GM12878 (cell line): ENCODE results near the gene TUBA1B. TPM values are rescaled to one million over a fixed set of nuclear protein-coding genes. Genes with fewer than 3 reads are reported as not detected.

Source experiments
- ATAC-seq: fragments of 200-7000 bp; cut with Tn5 transposase; 3 replicates; pipeline ENCODE4 v1.9.1; 2020; ENCODE audit warnings: mild to moderate bottlenecking, moderate library complexity
- BruUV-seq: library from RNA; stranded (reverse); fragments of 400-500 nt; replicated peaks from 2 replicates; lab custom pipeline; 2021; lab: Mats Ljungman, UMichigan
- CTCF ChIA-PET: fragments of 300-600 bp; sonication (Branson Sonifier 250); formaldehyde crosslinking; extraction: SDS; loops from one replicate; lab custom pipeline; 2021; ENCODE audit warnings: inconsistent platforms; lab: Yijun Ruan, JAX
- POLR2A ChIA-PET: fragments of 350-600 bp; formaldehyde crosslinking; extraction: SDS; loops from one replicate; lab custom pipeline; 2021; ENCODE audit warnings: inconsistent platforms; lab: Charles Lee
- RAD21 ChIA-PET: fragments of 300-600 bp; sonication (Branson Sonifier 250); formaldehyde crosslinking; loops from one replicate; lab custom pipeline; 2023; ENCODE audit warnings: antibody characterized with exemption; ENCODE audit not compliant: unreplicated experiment; lab: Charles Lee
- SMC1A ChIA-PET: fragments of 300-600 bp; sonication (Branson Sonifier 250); formaldehyde crosslinking; loops from one replicate; lab custom pipeline; 2023; ENCODE audit not compliant: unreplicated experiment, uncharacterized antibody; lab: Charles Lee
- DNase-seq: peaks from one replicate; pipeline ENCODE4 v3.0.0-alpha.2; 2011; ENCODE audit warnings: low read depth, low spot score
- FAIRE-seq: peaks from 3 replicates; lab custom pipeline; 2011; peaks lifted over from hg19 to GRCh38; lab: Jason Lieb, UNC
- H2AFZ ChIP-seq: 2 replicates; pipeline ENCODE4 v1.6.0; 2011; ENCODE audit warnings: low read depth, low read length, control low read depth; ENCODE audit not compliant: control insufficient read depth
- H3K27ac ChIP-seq: 2 replicates; pipeline ENCODE4 v1.5.1; 2011; ENCODE audit warnings: control low read depth; ENCODE audit not compliant: control insufficient read depth, insufficient read depth
- H3K27me3 ChIP-seq, 2 experiments: replicated peaks in 1 of 2; 2 replicates each; pipeline versions ENCODE4 v1.6.0 to v1.6.1; 2011; ENCODE audit warnings: low read length in 1 of 2; ENCODE audit not compliant: control insufficient read depth in 2 of 2, insufficient read depth in 2 of 2
- H3K36me3 ChIP-seq, 2 experiments: 2 replicates each; pipeline ENCODE4 v1.5.1; 2011; ENCODE audit warnings: low read length in 1 of 2; ENCODE audit not compliant: control insufficient read depth in 2 of 2, insufficient read depth in 2 of 2
- H3K4me1 ChIP-seq: 2 replicates; pipeline ENCODE4 v1.6.1; 2011; ENCODE audit warnings: mild to moderate bottlenecking, low read length, moderate library complexity, mixed read lengths; ENCODE audit not compliant: control insufficient read depth, insufficient read depth
- H3K4me2 ChIP-seq: 2 replicates; pipeline ENCODE4 v1.6.0; 2011; ENCODE audit warnings: control low read depth; ENCODE audit not compliant: control insufficient read depth, insufficient read depth
- H3K4me3 ChIP-seq: fragments of 200-600 bp; sonication (generic); 2 replicates; pipeline ENCODE4 v1.5.1; 2016
- H3K79me2 ChIP-seq: 2 replicates; pipeline ENCODE4 v1.6.0; 2011; ENCODE audit warnings: low read length; ENCODE audit not compliant: control insufficient read depth, insufficient read depth
- H3K9ac ChIP-seq: 2 replicates; pipeline ENCODE4 v1.8.0; 2011; ENCODE audit warnings: low read length, control low read depth, mixed read lengths; ENCODE audit not compliant: control insufficient read depth, insufficient read depth
- H3K9me3 ChIP-seq: replicated peaks from 3 replicates; pipeline ENCODE4 v1.5.1; 2011; ENCODE audit warnings: mild to moderate bottlenecking, low read length; ENCODE audit not compliant: control insufficient read depth, insufficient read depth
- H4K20me1 ChIP-seq: 2 replicates; pipeline ENCODE4 v1.6.0; 2011; ENCODE audit not compliant: control insufficient read depth, insufficient read depth
- BCL11A ChIP-seq: IDR thresholded peaks from 2 replicates; pipeline ENCODE4 v1.6.1; 2011; ENCODE audit warnings: low read depth, low read length
- CHD4 ChIP-seq: fragments of 200-600 bp; sonication (generic); IDR thresholded peaks from 2 replicates; pipeline ENCODE4 v1.6.1; 2016; ENCODE audit warnings: mild to moderate bottlenecking
- DPF2 ChIP-seq: fragments of 450-650 bp; IDR thresholded peaks from 2 replicates; pipeline ENCODE4 v1.6.1; 2017; ENCODE audit warnings: mild to moderate bottlenecking
- EGR1 ChIP-seq, 2 experiments: IDR thresholded peaks; 1 replicate in 1 of 2; 2 replicates in 1 of 2; pipeline ENCODE4 v1.6.1; 2011 to 2012; ENCODE audit warnings: low read depth in 2 of 2, low read length in 2 of 2, borderline replicate concordance in 1 of 2, mild to moderate bottlenecking in 1 of 2, moderate library complexity in 1 of 2
- HDAC2 ChIP-seq: fragments of 200-600 bp; sonication (generic); IDR thresholded peaks from 2 replicates; pipeline ENCODE4 v1.6.1; 2017
- HDAC6 ChIP-seq: fragments of 200-600 bp; sonication (generic); IDR thresholded peaks from one replicate; pipeline ENCODE4 v1.8.0; 2017; ENCODE audit warnings: antibody characterized with exemption; ENCODE audit not compliant: unreplicated experiment
- IRF5 ChIP-seq: fragments of 450-650 bp; IDR thresholded peaks from 2 replicates; pipeline ENCODE4 v1.6.1; 2017; ENCODE audit warnings: borderline replicate concordance
- JUNB ChIP-seq: IDR thresholded peaks from 2 replicates; pipeline ENCODE4 v1.6.1; 2016; ENCODE audit warnings: antibody characterized with exemption, mild to moderate bottlenecking
- KDM1A ChIP-seq: fragments of 200-600 bp; sonication (generic); IDR thresholded peaks from 2 replicates; pipeline ENCODE4 v1.6.1; 2016; ENCODE audit warnings: borderline replicate concordance
- MYC ChIP-seq: IDR thresholded peaks from 2 replicates; pipeline ENCODE4 v1.6.1; 2011; ENCODE audit warnings: mild to moderate bottlenecking, low read length, moderate library complexity, inconsistent platforms; ENCODE audit not compliant: insufficient read depth, insufficient replicate concordance, insufficient read length, severe bottlenecking
- NFIC ChIP-seq: IDR thresholded peaks from 2 replicates; pipeline ENCODE4 v1.6.1; 2012; ENCODE audit warnings: low read depth, mild to moderate bottlenecking, inconsistent platforms, low read length, moderate library complexity
- NRF1 ChIP-seq: conservative IDR thresholded peaks from 2 replicates; pipeline ENCODE4 v1.6.1; 2011; ENCODE audit warnings: mild to moderate bottlenecking, low read depth, low read length, improper control_type of control experiment
- PKNOX1 ChIP-seq: fragments of 450-650 bp; IDR thresholded peaks from 2 replicates; pipeline ENCODE4 v1.6.1; 2016; ENCODE audit warnings: mild to moderate bottlenecking
- RCOR1 ChIP-seq: conservative IDR thresholded peaks from 2 replicates; pipeline ENCODE4 v1.6.1; 2012; ENCODE audit warnings: low read depth, low read length, improper control_type of control experiment
- RUNX3 ChIP-seq: IDR thresholded peaks from 2 replicates; pipeline ENCODE4 v1.6.1; 2012; ENCODE audit warnings: low read length, inconsistent platforms
- SKIL ChIP-seq: fragments of 450-650 bp; IDR thresholded peaks from 2 replicates; pipeline ENCODE4 v1.6.1; 2017; ENCODE audit warnings: mild to moderate bottlenecking, low read depth, inconsistent platforms; ENCODE audit not compliant: poor library complexity, severe bottlenecking
- SMARCA5 ChIP-seq: fragments of 450-650 bp; IDR thresholded peaks from 2 replicates; pipeline ENCODE4 v1.6.1; 2017; ENCODE audit warnings: mild to moderate bottlenecking
- TCF3 ChIP-seq: IDR thresholded peaks from 2 replicates; pipeline ENCODE4 v1.6.1; 2012; ENCODE audit warnings: low read depth, mild to moderate bottlenecking, low read length, borderline replicate concordance; ENCODE audit not compliant: insufficient read depth
- ZNF207 ChIP-seq: fragments of 450-650 bp; IDR thresholded peaks from 2 replicates; pipeline ENCODE4 v1.6.1; 2014; ENCODE audit warnings: antibody characterized with exemption, mild to moderate bottlenecking, borderline replicate concordance
- ZNF384 ChIP-seq: IDR thresholded peaks from 2 replicates; pipeline ENCODE4 v1.6.1; 2012; ENCODE audit warnings: low read depth, mild to moderate bottlenecking, low read length, improper control_type of control experiment, borderline replicate concordance
- WGBS: methylation state at CpG from one replicate; pipeline ENCODE4 v1.1.6; 2016; ENCODE audit warnings: low lambda C conversion rate; ENCODE audit not compliant: insufficient replicate concordance, insufficient coverage; ENCODE audit errors: missing lambda C conversion rate; 5-methylcytosine and 5-hydroxymethylcytosine counted together
- in situ Hi-C: fragments of 300-500 bp; cut with MboI; formaldehyde crosslinking; loops from 9 replicates; pipeline ENCODE4 v1.14.3; 2018; ENCODE audit warnings: mixed read lengths
- intact Hi-C: fragments of 100-400 bp; cut with micrococcal nuclease; formaldehyde crosslinking; loops from one replicate; pipeline ENCODE4 v1.14.2; 2022; ENCODE audit not compliant: unreplicated experiment
- polyA plus RNA-seq, 11 experiments: library from polyadenylated mRNA; depleted of rRNA in 4 of 11; unstranded in 6 of 11; stranded (reverse) in 5 of 11; fragments of >200 nt; fragmentation: Nextera tagmentation in 4 of 11; fragmentation: Illumina TruSeq in 1 of 11; extraction: Ambion mirVana in 4 of 11; extraction: Trizol in 1 of 11; gene quantifications; 1 replicate in 1 of 11; 2 replicates in 10 of 11; pipeline versions ENCODE4 v1.2.1 to v1.2.3, GENCODE V29; 2011 to 2016; ENCODE audit warnings: inconsistent platforms in 2 of 11, missing spikeins in 2 of 11, low read depth in 1 of 11
- total RNA-seq, 4 experiments: library from RNA; depleted of rRNA in 3 of 4; stranded (reverse); fragments of >200 nt in 3 of 4; fragmentation: Illumina TruSeq in 1 of 4; extraction: Trizol in 1 of 4; gene quantifications; 2 replicates each; pipeline versions ENCODE4 v1.2.1 to v1.2.3, GENCODE V29; 2013 to 2021

The TUBA1B gene
- total and polyA plus RNA-seq, 10 of the 15 experiments (the other 5 are each of a cell fraction or from before 2014, with no cell fraction given): 2,328 to 4,712 (median 3,552) TPM

GRCh38 chr12:49084438-49084837 lies 46.8 kb downstream of the TUBA1B start:
- H3K9ac ChIP-seq: no peak overlapping the region
- DNase-seq (no peak), FAIRE-seq (no peak), ATAC-seq (no peak)
- no peaks in the 10 kb centered on the region for H3K79me2 ChIP-seq
- no peak overlapping the region for H3K27ac ChIP-seq
- H3K4me2 ChIP-seq: no peak overlapping the region
- no peak overlapping the region for H3K4me3 ChIP-seq
- H3K27me3 ChIP-seq: peaks cover 5 to 8% of the 10 kb centered on the region in 2 experiments; a peak in 3 of 4 replicates
- TF ChIP-seq MYC: no peak
- TF ChIP-seq BCL11A: no peak
- no peak for TF ChIP-seq SMARCA5
- no peak for TF ChIP-seq HDAC6
- TF ChIP-seq HDAC2: no peak
- no peak for TF ChIP-seq TCF3
- TF ChIP-seq EGR1 (IDR thresholded peaks at IDR 0.05; ENCODE audit: borderline replicate concordance in 1 of 2, low read depth in 2 of 2, low read length in 2 of 2): no peak
- TF ChIP-seq DPF2: no peak
- no peak for TF ChIP-seq RUNX3
- TF ChIP-seq ZNF207: no peak
- TF ChIP-seq NRF1: no peak
- no peak for TF ChIP-seq PKNOX1
- no peak for TF ChIP-seq ZNF384
- no peak for TF ChIP-seq KDM1A
- no peak for TF ChIP-seq RCOR1
- no peak for TF ChIP-seq SKIL
- no peak for TF ChIP-seq CHD4
- TF ChIP-seq NFIC: no peak
- no peak for TF ChIP-seq IRF5
- no peak for TF ChIP-seq JUNB
- intact Hi-C loops: no loop called here
- ChIA-PET SMC1A (interaction anchor here (0.7 to 6.1 kb wide), 7 partner anchors 9 to 106 kb away, joined by 3 to 82 read pairs (median 4); partner anchors contain the start of gene DHH), POLR2A (interaction anchor here (0.6 kb wide), 1 partner anchor 58 kb away, joined by 4 read pairs; no protein-coding TSS in a partner anchor), RAD21 (interaction anchor here (1.0 to 1.2 kb wide), 2 partner anchors 15 to 17 kb away, joined by 4 read pairs; partner anchors contain the start of gene RHEBL1), CTCF (interaction anchor here (0.6 to 7.0 kb wide), 12 partner anchors 9 to 331 kb away, joined by 3 to 254 read pairs (median 6); partner anchors contain the start of genes DHH, LMBR1L, RHEBL1 and WNT1)
- H2AFZ ChIP-seq: no peak overlapping the region
- no peaks in the 10 kb centered on the region for H3K36me3 ChIP-seq
- in situ Hi-C loops: no loop called here
- BruUV-seq: no TSS peak
- no peaks in the 10 kb centered on the region for H4K20me1 ChIP-seq
- no peaks in the 10 kb centered on the region; the same call in 1 of the 2 replicates for H3K4me1 ChIP-seq
- no peaks in the 10 kb centered on the region for H3K9me3 ChIP-seq
- 54% methylated on average over 3 of the region's 3 CpGs for WGBS
